NB4 (cell line): ENCODE data around the gene FGD2.

Experiments
- MYC ChIP-seq: IDR thresholded peaks from 2 replicates; pipeline ENCODE4 v1.6.1; 2011; ENCODE audit warnings: low read depth, low read length
- POLR2A ChIP-seq: IDR thresholded peaks from 2 replicates; pipeline ENCODE4 v1.6.1; 2011; ENCODE audit warnings: mild to moderate bottlenecking; ENCODE audit not compliant: insufficient read length; ENCODE audit errors: extremely low read depth
- TF ChIP-seq, protein P1 (sequence below): IDR thresholded peaks from one replicate; pipeline ENCODE4 v1.5.1; 2012; ENCODE audit warnings: low read depth, low read length
- TF ChIP-seq, protein P2 (sequence below): IDR thresholded peaks from 2 replicates; pipeline ENCODE4 v1.6.1; 2011; ENCODE audit warnings: low read depth, low read length

DNA sequence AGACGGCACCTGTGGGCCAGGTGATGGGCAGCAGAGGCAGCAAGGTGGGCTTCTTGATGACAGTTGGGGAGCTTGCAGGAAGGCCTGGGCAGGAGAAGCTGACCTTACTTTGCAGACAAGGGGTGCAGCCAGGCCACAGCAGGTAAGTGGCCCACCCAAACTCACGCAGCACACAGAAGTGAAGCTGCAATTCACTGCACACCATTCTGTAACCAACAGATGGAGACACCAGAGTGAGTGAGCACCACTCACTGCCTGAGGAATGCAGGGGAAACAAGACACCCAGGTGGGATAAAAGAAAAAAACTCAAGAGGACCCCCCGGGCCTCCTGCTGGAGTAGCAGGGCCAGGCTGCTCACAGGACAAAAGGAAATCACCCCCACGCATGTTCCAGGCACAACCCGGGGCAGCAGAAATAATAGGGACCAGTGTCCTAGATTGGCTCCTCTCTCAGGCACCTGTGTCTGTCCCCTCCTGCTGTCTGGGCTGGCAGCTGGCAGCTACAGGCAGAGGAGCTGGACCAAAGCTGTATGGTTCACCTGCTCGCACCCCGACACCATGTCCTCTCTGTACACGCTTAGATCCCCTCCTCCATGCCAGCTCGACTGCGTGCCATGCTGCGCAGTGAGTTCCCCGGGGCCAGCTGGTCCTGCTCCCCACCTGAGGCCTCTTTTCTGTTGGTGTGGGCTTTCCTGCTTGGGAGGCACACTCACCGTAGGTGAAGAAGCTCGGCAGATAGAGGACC, 24.4 kb upstream of the FGD2 start:
- TF ChIP-seq, protein P1, sequence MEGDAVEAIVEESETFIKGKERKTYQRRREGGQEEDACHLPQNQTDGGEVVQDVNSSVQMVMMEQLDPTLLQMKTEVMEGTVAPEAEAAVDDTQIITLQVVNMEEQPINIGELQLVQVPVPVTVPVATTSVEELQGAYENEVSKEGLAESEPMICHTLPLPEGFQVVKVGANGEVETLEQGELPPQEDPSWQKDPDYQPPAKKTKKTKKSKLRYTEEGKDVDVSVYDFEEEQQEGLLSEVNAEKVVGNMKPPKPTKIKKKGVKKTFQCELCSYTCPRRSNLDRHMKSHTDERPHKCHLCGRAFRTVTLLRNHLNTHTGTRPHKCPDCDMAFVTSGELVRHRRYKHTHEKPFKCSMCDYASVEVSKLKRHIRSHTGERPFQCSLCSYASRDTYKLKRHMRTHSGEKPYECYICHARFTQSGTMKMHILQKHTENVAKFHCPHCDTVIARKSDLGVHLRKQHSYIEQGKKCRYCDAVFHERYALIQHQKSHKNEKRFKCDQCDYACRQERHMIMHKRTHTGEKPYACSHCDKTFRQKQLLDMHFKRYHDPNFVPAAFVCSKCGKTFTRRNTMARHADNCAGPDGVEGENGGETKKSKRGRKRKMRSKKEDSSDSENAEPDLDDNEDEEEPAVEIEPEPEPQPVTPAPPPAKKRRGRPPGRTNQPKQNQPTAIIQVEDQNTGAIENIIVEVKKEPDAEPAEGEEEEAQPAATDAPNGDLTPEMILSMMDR: no peak
- TF ChIP-seq POLR2A: no peak
- no peak for TF ChIP-seq MYC
- TF ChIP-seq, protein P2, sequence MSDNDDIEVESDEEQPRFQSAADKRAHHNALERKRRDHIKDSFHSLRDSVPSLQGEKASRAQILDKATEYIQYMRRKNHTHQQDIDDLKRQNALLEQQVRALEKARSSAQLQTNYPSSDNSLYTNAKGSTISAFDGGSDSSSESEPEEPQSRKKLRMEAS: no peak
